A673 (cell line): ENCODE measurements around the gene MRGPRF.

ENCODE experiments used
- EZH2 ChIP-seq: fragments of 200-600 bp; sonication (generic); IDR thresholded peaks from 2 replicates; pipeline ENCODE4 v1.6.1; 2017; ENCODE audit warnings: borderline replicate concordance, low read depth, mild to moderate bottlenecking, mixed read lengths, antibody characterized with exemption, low read length; ENCODE audit not compliant: poor library complexity, severe bottlenecking
- TF ChIP-seq, protein P1 (sequence below): fragments of 300-800, 200-600 bp; sonication (generic); conservative IDR thresholded peaks from 2 replicates; pipeline ENCODE4 v1.5.1; 2017; ENCODE audit warnings: low read depth, mild to moderate bottlenecking, antibody characterized with exemption, low read length, moderate library complexity, mixed read lengths

DNA sequence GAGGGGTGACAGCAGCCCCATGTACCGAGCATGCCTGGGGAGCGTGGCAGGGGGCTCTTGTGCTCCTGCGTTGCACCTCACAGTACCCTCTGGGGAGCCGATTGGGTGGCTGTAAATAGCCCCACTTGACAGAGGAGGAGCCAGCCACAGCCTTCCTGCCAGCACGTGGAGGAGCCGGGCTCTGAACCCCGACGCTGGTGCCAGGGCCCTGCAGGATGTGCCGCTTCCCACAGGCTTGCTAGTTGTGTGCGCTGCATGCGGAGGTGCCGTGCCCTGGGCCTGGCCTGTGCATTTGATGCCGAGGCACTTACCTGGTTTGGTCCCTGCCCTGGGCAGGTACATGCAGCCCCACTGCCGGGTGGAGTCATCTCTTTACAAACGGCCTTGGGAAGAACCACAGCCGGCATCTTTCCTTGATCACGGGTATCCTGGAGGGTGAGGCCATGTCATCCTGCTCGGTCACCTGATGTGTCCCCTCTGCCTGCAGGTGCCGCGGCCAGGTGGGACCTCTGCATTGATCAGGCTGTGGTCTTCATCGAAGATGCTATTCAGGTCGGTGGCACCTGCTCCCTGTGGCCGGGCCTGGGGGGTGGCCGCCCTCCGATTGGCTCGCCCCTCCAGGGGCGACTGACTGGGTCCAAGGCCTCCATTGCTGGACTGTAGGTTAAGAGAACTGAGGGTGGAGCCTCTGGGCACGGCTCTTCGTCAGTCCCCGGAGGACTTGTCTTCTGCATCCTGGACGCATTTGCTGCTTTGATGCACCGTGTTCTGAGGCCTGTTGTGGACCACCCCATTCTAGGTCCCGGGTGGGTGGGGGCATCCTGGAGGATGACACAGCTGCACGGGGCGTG, 40.7 kb upstream of the MRGPRF start:
- TF ChIP-seq, protein P1, sequence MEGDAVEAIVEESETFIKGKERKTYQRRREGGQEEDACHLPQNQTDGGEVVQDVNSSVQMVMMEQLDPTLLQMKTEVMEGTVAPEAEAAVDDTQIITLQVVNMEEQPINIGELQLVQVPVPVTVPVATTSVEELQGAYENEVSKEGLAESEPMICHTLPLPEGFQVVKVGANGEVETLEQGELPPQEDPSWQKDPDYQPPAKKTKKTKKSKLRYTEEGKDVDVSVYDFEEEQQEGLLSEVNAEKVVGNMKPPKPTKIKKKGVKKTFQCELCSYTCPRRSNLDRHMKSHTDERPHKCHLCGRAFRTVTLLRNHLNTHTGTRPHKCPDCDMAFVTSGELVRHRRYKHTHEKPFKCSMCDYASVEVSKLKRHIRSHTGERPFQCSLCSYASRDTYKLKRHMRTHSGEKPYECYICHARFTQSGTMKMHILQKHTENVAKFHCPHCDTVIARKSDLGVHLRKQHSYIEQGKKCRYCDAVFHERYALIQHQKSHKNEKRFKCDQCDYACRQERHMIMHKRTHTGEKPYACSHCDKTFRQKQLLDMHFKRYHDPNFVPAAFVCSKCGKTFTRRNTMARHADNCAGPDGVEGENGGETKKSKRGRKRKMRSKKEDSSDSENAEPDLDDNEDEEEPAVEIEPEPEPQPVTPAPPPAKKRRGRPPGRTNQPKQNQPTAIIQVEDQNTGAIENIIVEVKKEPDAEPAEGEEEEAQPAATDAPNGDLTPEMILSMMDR = no peak
- no peak for TF ChIP-seq EZH2
